ENCODE measurements around the gene OPCML.

GRCh38 chr11:132640952-132641351 lies 891.3 kb downstream of the OPCML start:
- no peak for TF ChIP-seq CTCF (IDR thresholded peaks at IDR 0.05)
- TF ChIP-seq POLR2AphosphoS5 (IDR thresholded peaks at IDR 0.05), result no peak
- no peak for TF ChIP-seq EP300 (IDR thresholded peaks at IDR 0.05; ENCODE audit: low read depth)

Measured in transverse colon (tissue), 4 donors.